PC-3 (cell line): ENCODE measurements around the gene RHBDD3.

Experiments used
- EZH2 ChIP-seq: fragments of 300-600 bp; sonication (generic); IDR thresholded peaks from one replicate; pipeline ENCODE4 v1.6.1; 2017; ENCODE audit warnings: antibody characterized with exemption, mild to moderate bottlenecking, low read length; ENCODE audit not compliant: unreplicated experiment
- EZH2phosphoT487 ChIP-seq: fragments of 300-600 bp; sonication (generic); IDR thresholded peaks from 2 replicates; pipeline ENCODE4 v1.6.1; 2018; ENCODE audit warnings: mild to moderate bottlenecking, antibody characterized with exemption, low read length, borderline replicate concordance
- TF ChIP-seq, protein P1 (sequence below): fragments of 300-600 bp; sonication (generic); conservative IDR thresholded peaks from 2 replicates; pipeline ENCODE4 v1.5.1; 2017; ENCODE audit warnings: antibody characterized with exemption, low read depth, mild to moderate bottlenecking, low read length

DNA sequence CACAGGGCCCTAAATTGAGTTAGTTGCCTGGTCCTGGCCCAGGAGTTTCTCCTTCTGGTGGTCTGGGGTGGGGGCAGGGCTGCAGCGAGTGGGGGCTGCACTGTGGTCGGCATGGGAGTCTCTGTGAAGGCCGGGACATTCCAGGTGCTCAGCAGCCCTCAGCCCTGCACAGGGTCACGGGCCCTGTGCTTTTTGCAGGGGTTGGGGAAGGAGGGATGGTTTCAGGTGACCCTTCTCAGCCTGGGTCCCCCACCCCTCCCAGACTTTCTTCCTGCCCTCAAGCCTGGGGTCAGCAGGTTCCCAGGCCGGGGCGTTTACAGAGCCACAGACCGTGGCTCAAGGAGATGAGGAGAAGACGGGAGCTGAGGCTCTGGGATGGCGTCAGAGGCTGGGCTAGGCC is 54.3 kb downstream of the RHBDD3 start:
- TF ChIP-seq, protein P1, sequence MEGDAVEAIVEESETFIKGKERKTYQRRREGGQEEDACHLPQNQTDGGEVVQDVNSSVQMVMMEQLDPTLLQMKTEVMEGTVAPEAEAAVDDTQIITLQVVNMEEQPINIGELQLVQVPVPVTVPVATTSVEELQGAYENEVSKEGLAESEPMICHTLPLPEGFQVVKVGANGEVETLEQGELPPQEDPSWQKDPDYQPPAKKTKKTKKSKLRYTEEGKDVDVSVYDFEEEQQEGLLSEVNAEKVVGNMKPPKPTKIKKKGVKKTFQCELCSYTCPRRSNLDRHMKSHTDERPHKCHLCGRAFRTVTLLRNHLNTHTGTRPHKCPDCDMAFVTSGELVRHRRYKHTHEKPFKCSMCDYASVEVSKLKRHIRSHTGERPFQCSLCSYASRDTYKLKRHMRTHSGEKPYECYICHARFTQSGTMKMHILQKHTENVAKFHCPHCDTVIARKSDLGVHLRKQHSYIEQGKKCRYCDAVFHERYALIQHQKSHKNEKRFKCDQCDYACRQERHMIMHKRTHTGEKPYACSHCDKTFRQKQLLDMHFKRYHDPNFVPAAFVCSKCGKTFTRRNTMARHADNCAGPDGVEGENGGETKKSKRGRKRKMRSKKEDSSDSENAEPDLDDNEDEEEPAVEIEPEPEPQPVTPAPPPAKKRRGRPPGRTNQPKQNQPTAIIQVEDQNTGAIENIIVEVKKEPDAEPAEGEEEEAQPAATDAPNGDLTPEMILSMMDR = no peak
- no peak for TF ChIP-seq EZH2phosphoT487
- TF ChIP-seq EZH2 = no peak
